Measurements from ENCODE around the gene EXOSC10. TPM values are rescaled to one million over a fixed set of nuclear protein-coding genes. Genes with fewer than 3 reads are reported as not detected.
"Not testable (repeated sequence)": the region's sequence is repeated elsewhere in the genome, so short reads cannot be mapped to it uniquely, and the experiment has no call there.

EXOSC10 gene
- total RNA-seq, 6 experiments from 2014 or later, result 40.1 to 49.4 (median 47.5) TPM

DNA sequence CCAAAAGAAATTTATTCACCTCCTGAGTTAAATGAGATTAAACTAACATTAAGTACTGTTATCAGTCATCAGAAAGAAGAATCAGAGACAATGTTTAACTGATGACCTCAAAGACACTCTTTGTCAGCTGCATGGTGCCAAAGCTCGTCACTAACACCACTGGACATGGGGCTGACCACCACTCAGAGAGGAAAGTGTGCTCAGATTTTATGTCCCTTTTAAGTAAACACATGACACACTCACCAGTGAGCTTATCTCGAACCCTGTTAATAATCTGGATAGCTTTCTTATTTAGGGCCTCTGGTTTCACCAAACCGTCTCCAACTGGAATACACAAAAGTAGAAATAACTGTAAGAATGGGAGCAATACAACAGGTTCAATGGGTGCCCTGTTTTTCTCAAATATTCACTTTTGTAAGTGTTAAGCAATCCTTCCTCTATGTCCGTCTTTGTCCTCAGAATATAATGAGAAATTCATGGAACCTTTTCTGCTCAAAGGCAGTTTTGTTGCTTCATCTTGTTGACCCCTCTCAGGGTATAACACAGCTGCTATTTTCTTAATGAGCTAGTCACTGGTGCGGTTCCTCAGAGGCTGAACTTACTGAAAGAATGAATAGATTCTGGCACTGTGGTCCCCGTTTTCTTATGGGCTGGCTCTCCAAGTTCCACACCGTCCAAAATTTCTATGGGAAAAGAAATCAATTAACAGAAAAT is 9.5 kb upstream of the EXOSC10 start:
- Mint-ChIP-seq H3K4me3 (no peak overlapping the region), H3K9me3 (no peaks in the 10 kb centered on the region), H3K27me3 (ENCODE audit: insufficient read depth) (no peaks in the 10 kb centered on the region; the same call in 1 of the 2 replicates), H3K36me3 (ENCODE audit: low read depth) (peaks cover 15% of the 10 kb centered on the region), H3K4me1 (ENCODE audit: low read depth) (no peaks in the 10 kb centered on the region), H3K27ac (no peak overlapping the region)
- TF ChIP-seq, protein P1, sequence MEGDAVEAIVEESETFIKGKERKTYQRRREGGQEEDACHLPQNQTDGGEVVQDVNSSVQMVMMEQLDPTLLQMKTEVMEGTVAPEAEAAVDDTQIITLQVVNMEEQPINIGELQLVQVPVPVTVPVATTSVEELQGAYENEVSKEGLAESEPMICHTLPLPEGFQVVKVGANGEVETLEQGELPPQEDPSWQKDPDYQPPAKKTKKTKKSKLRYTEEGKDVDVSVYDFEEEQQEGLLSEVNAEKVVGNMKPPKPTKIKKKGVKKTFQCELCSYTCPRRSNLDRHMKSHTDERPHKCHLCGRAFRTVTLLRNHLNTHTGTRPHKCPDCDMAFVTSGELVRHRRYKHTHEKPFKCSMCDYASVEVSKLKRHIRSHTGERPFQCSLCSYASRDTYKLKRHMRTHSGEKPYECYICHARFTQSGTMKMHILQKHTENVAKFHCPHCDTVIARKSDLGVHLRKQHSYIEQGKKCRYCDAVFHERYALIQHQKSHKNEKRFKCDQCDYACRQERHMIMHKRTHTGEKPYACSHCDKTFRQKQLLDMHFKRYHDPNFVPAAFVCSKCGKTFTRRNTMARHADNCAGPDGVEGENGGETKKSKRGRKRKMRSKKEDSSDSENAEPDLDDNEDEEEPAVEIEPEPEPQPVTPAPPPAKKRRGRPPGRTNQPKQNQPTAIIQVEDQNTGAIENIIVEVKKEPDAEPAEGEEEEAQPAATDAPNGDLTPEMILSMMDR (IDR thresholded peaks at IDR 0.05), result no peak
- no peak for DNase-seq

DNA sequence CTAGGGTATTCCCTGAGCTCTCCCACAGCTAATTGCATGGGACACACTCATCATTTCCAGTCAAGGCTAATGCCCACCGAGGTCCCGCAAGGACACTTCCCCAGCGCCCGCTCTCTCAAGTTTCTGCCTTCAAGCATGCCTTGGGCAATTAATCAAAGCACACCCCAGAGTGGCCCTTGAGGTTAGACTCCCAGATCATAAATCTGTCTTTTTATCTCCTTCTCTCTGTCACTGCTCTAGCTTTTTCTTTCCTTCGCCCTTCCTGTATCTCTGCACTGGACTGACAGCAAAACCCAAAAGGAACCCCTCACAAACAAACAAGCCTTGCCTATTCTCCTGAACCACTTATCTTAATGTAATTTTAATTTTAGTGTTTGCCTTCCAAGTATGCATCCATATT is 7.9 kb upstream of the EXOSC10 start:
- no peaks in the 10 kb centered on the region for H3K4me1 Mint-ChIP-seq (ENCODE audit: low read depth)
- no peak overlapping the region for H3K27ac Mint-ChIP-seq
- H3K36me3 Mint-ChIP-seq (ENCODE audit: low read depth), result peaks cover 8% of the 10 kb centered on the region
- H3K4me3 Mint-ChIP-seq, result no peak overlapping the region
- no peaks in the 10 kb centered on the region for H3K9me3 Mint-ChIP-seq
- TF ChIP-seq, protein P1 (IDR thresholded peaks at IDR 0.05), result no peak
- no peak for DNase-seq
- no peaks in the 10 kb centered on the region; the same call in 1 of the 2 replicates for H3K27me3 Mint-ChIP-seq (ENCODE audit: insufficient read depth)

DNA sequence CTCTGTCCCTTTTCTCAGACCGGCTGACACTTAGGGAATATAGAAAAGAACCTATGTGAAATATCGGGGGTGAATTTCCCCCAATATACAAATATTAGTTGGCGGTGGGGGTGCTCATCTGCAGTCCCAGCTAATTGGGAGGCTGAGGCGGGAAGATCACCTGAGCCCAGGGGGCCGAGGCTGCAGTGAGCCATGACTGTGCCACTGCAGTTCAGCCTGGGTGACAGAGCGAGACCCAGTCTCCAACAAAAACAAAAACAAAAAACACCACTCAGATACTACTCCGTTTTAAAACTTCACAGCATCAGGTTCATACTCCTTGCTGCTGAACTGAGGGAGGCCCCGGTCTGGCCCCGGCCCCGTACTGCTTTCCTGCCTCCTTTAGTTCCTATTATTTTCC is 5.9 kb upstream of the EXOSC10 start:
- no peak overlapping the region for H3K27ac Mint-ChIP-seq
- TF ChIP-seq, protein P1 (IDR thresholded peaks at IDR 0.05), result no peak
- H3K9me3 Mint-ChIP-seq, result no peaks in the 10 kb centered on the region
- DNase-seq, result no peak
- no peaks in the 10 kb centered on the region for H3K27me3 Mint-ChIP-seq (ENCODE audit: insufficient read depth)
- no peak overlapping the region for H3K4me3 Mint-ChIP-seq
- peaks cover 5% of the 10 kb centered on the region; the same call in 1 of the 2 replicates for H3K36me3 Mint-ChIP-seq (ENCODE audit: low read depth)
- no peaks in the 10 kb centered on the region for H3K4me1 Mint-ChIP-seq (ENCODE audit: low read depth)

DNA sequence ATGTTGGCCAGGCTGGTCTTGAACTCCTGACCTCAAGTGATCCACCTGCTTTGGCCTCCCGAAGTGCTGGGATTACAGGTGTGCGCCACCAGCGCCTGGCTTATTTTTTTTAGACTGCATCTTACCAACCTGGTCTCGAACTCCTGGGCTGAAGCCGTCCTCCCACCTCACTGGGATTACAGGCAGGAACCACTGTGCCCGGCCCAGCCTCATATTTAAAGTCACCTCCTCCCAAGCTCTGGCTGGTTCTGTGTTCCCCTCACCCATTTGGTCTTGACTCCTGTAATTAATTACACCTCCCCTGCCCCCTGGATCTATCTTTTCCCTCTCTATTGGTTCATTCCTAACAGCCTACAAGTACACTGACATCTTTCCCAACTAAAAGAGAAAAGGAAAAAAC is 1.7 kb upstream of the EXOSC10 start:
- Mint-ChIP-seq H3K4me3 (no peak overlapping the region), H3K36me3 (ENCODE audit: low read depth) (peaks cover 5% of the 10 kb centered on the region; the same call in 1 of the 2 replicates), H3K27me3 (ENCODE audit: insufficient read depth) (no peaks in the 10 kb centered on the region), H3K9me3 (no peaks in the 10 kb centered on the region), H3K27ac (no peak overlapping the region), H3K4me1 (ENCODE audit: low read depth) (peaks cover 12% of the 10 kb centered on the region)
- DNase-seq, result no peak
- TF ChIP-seq, protein P1 (IDR thresholded peaks at IDR 0.05), result no peak

DNA sequence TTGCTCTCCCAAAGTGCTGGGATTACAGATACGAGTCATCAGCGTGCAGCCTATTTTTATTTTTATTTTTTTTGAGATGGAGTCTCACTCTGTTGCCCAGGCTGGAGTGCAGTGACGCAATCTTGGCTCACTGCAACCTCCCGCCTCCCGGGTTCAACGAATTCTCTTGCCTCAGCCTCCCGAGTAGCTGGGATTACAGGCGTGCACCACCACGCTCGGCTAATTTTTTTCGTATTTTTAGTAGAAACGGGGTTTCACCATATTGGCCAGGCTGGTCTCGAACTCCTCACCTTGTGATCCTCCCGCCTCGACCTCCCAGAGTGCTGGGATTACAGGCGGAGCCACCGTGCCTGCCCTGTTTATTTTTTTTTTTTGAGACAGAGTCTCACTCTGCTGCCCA is 1.1 kb upstream of the EXOSC10 start:
- not testable (repeated sequence) for DNase-seq; H3K9me3 Mint-ChIP-seq; H3K27me3 Mint-ChIP-seq (ENCODE audit: insufficient read depth); H3K36me3 Mint-ChIP-seq (ENCODE audit: low read depth); H3K27ac Mint-ChIP-seq; H3K4me3 Mint-ChIP-seq
- H3K4me1 Mint-ChIP-seq (ENCODE audit: low read depth), result peaks cover 12% of the 10 kb centered on the region

DNA sequence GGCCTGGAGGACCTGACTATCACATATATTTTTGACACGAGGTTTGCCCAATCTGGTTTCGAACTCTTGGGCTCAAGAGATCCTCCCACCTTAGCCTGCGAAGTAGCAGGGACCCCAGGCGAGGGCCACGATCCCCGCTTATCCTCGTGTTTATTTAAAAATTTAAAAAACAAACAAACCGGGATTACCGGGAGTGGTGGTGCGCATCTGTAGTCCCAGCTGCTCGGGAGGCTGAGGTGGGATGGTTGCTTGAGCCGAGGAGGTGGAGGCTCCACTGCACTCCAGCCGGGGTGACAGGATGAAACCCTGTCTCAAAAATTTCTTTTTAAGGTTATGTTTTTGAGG is 452 bp upstream of the EXOSC10 start:
- Mint-ChIP-seq H3K27ac (peak overlapping the region; percentile 90), H3K36me3 (ENCODE audit: low read depth) (peaks cover 8% of the 10 kb centered on the region; the same call in 1 of the 2 replicates), H3K9me3 (no peaks in the 10 kb centered on the region), H3K27me3 (ENCODE audit: insufficient read depth) (no peaks in the 10 kb centered on the region), H3K4me1 (ENCODE audit: low read depth) (peaks cover 12% of the 10 kb centered on the region), H3K4me3 (peak overlapping the region; percentile 95)
- TF ChIP-seq, protein P1 (IDR thresholded peaks at IDR 0.05), result no peak
- DNase-seq, result no peak

Data from HFFc6 (cell line).